ENCODE measurements around the gene OLFML1. TPM values are rescaled to one million over a fixed set of nuclear protein-coding genes. Genes with fewer than 3 reads are reported as not detected.

Gene OLFML1
- total and polyA plus RNA-seq, 2 of the 13 experiments (the other 11 are each of a cell fraction or from before 2014, with no cell fraction given), result 0.89 to 0.90 TPM

- no peak for TF ChIP-seq FOXP4 (CRISPR knock-in tag; IDR thresholded peaks at IDR 0.05)
- TF ChIP-seq ZNF256 (CRISPR knock-in tag; conservative IDR thresholded peaks at IDR 0.05), result no peak
- TF ChIP-seq ZNF343 (CRISPR knock-in tag; IDR thresholded peaks at IDR 0.05), result no peak
- no peak for TF ChIP-seq ZNF83 (CRISPR knock-in tag; IDR thresholded peaks at IDR 0.05; ENCODE audit: borderline replicate concordance)
- TF ChIP-seq NFRKB (IDR thresholded peaks at IDR 0.05), result no peak
- TF ChIP-seq ZBTB20 (CRISPR knock-in tag; IDR thresholded peaks at IDR 0.05; ENCODE audit: borderline replicate concordance, low read depth), result no peak
- TF ChIP-seq ZSCAN25 (CRISPR knock-in tag; IDR thresholded peaks at IDR 0.05), result peak; percentile 36; the same call in 1 of the 2 replicates
- no peak for TF ChIP-seq IRF1 (CRISPR knock-in tag; IDR thresholded peaks at IDR 0.05; ENCODE audit: low read depth)
- no peak for TF ChIP-seq PHB2 (IDR thresholded peaks at IDR 0.05; ENCODE audit: partially characterized antibody)
- TF ChIP-seq ARID2 (CRISPR knock-in tag; IDR thresholded peaks at IDR 0.05; ENCODE audit: borderline replicate concordance), result no peak
- peak; percentile 56 for TF ChIP-seq ZNF652 (CRISPR knock-in tag; IDR thresholded peaks at IDR 0.05; ENCODE audit: borderline replicate concordance, low read depth)
- TF ChIP-seq SNAPC4 (CRISPR knock-in tag; IDR thresholded peaks at IDR 0.05), result no peak
- no peak for TF ChIP-seq ZNF607 (CRISPR knock-in tag; IDR thresholded peaks at IDR 0.05; ENCODE audit: borderline replicate concordance)
- no peak for TF ChIP-seq KDM5A (IDR thresholded peaks at IDR 0.05; ENCODE audit: borderline replicate concordance, low read length)
- TF ChIP-seq ZNF775 (CRISPR knock-in tag; IDR thresholded peaks at IDR 0.05; ENCODE audit: borderline replicate concordance), result no peak
- no peak for TF ChIP-seq REXO4 (CRISPR knock-in tag; IDR thresholded peaks at IDR 0.05; ENCODE audit: borderline replicate concordance)
- TF ChIP-seq PITX1 (CRISPR knock-in tag; IDR thresholded peaks at IDR 0.05), result peak; percentile 70
- TF ChIP-seq ZNF143 (CRISPR knock-in tag; IDR thresholded peaks at IDR 0.05), result no peak
- no peak for TF ChIP-seq ZBTB39 (CRISPR knock-in tag; IDR thresholded peaks at IDR 0.05)
- no peak for TF ChIP-seq TCF7L2 (IDR thresholded peaks at IDR 0.05; ENCODE audit: low read depth, low read length)
- TF ChIP-seq CEBPB (IDR thresholded peaks at IDR 0.05; ENCODE audit: borderline replicate concordance, low read depth, low read length), result no peak
- TF ChIP-seq KLF6 (CRISPR knock-in tag; IDR thresholded peaks at IDR 0.05), result no peak
Measured at GRCh38 chr11:7525424-7525823, 40.1 kb downstream of the OLFML1 start (continued).

Measured in HepG2 (cell line).